NCI-H2107 (cell line): Measurements from ENCODE around the gene GRWD1.

ENCODE experiments used
- DNase-seq: peaks from one replicate; lab custom pipeline; 2025; lab: John Stamatoyannopoulos, UW

The GRWD1 gene

DNA sequence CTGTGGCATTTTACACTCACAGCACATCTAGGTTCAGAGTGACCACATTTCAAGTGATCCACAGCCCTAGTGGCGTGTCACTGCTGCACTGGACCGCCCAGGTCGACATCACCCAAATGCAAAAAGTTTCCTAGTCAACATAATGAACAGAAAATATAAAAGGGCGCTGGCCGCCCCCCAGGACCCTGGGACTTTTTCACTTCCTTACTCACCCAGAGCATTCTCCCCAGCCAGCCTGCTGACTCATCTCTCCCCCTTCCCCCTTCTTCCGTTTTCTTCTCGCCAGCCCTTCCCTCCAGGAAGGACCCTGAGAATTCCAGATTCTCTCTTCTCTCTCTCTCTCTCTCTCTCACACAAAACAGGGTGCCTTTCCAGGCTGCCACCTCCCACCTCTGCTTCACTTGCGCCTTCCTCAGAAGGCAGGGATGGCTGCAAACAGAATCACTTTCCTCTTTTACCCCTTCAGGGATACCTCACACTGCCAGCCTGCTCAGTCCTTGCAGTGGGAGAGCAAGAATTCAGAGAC, 21.0 kb upstream of the GRWD1 start:
- no peak for DNase-seq

- no peak for DNase-seq
These were observed 17.1 kb upstream of the GRWD1 start for GRCh38 chr19:48428670-48429069.

- DNase-seq = no peak
These were observed 12.4 kb upstream of the GRWD1 start for GRCh38 chr19:48433337-48433736.

GRCh38 chr19:48436586-48436985, 9.2 kb upstream of the GRWD1 start:
- DNase-seq = no peak

DNA sequence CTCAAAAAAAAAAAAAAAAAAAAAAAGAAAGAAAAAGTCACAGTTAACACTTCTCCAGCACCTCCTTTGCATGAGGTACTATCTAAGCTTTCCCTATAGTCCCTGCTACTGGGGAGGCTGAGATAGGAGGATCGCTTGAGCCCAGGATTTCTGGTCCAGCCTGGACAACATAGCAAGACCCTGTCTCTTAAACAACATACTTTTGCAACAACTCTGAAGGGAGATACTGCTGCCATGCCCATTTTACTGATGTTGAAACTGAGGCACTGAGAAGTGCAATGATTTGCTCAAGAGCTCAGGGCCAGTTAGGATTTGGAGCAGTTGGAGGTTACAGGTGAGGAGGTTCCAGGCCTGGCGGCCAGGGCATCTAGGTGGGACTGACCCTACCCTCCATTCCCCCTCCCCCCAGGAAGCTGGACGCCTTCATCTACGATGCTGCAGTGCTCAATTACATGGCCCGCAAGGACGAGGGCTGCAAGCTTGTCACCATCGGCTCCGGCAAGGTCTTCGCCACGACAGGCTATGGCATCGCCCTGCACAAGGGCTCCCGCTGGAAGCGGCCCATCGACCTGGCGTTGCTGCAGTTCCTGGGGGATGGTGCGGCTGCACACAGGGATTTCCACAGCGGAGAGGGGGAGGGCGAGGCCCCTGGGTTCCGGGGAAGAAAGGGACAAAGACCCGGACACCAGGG, 4.3 kb upstream of the GRWD1 start:
- no peak for DNase-seq

GRCh38 chr19:48442116-48443035, 3.4 kb upstream of the GRWD1 start:
- no peak for DNase-seq

- no peak for DNase-seq
These were observed 2.5 kb upstream of the GRWD1 start for GRCh38 chr19:48443256-48443655.

GRCh38 chr19:48443731-48444128, 2.1 kb upstream of the GRWD1 start:
- no peak for DNase-seq

GRCh38 chr19:48444129-48444935, 1.5 kb upstream of the GRWD1 start:
- DNase-seq = no peak

DNA sequence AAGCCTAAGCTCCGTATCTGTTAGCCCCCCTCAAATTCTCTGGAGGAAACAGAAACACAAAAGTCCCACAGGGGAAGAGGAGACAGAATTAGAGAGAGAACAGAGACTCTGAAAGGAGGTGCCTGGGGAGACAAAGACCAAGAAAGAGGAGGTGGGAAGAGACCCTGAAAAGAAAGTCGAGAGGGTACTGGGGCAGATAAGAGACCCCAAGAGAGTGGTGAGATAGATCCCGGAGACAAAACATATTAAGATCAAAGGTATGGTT, 915 bp upstream of the GRWD1 start:
- DNase-seq = no peak

DNA sequence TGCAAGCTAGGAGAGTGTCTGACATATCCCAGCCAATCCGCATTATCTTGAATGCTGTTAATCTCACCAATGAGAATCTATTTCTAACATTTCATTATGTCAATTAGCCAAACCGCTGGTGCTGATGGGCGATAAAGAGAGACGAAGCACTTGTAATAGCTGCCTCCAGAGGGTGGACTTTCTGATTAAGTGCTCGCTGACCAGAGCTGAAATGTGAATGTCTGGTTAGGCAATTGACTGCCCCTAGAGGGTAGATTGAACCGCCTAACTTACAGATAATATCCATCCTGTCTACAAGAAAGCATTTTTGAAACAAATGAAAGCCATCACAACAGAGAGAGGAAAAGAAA, 552 bp upstream of the GRWD1 start:
- no peak for DNase-seq

GRCh38 chr19:48446579-48446978, 796 bp downstream of the GRWD1 start:
- no peak for DNase-seq

DNA sequence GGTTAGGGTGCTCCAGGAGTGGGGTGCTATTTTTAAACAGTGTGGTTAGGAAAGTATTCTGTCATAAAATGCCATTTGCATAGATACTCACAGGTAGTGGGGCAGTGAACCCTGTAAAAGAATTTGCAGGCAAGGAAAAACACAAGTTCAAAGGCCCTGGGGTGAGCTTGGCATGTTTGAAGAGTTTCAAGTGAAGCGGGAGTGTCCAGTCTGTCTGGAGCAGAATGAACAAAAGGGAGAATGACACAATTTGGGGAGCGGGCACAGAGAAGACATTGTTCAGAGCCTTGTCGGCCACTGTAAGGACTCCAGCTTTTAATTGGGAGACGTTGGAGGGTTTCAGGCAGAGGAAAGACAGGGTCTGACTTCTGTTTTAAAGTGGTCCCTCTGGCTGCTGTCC, 2.8 kb downstream of the GRWD1 start:
- no peak for DNase-seq

GRCh38 chr19:48450441-48450840, 4.7 kb downstream of the GRWD1 start:
- no peak for DNase-seq

- DNase-seq = no peak
These were observed 5.1 kb downstream of the GRWD1 start for GRCh38 chr19:48450863-48451262.

- no peak for DNase-seq
These were observed 5.8 kb downstream of the GRWD1 start for GRCh38 chr19:48451624-48452023.

GRCh38 chr19:48452289-48453190, 6.8 kb downstream of the GRWD1 start:
- no peak for DNase-seq

DNA sequence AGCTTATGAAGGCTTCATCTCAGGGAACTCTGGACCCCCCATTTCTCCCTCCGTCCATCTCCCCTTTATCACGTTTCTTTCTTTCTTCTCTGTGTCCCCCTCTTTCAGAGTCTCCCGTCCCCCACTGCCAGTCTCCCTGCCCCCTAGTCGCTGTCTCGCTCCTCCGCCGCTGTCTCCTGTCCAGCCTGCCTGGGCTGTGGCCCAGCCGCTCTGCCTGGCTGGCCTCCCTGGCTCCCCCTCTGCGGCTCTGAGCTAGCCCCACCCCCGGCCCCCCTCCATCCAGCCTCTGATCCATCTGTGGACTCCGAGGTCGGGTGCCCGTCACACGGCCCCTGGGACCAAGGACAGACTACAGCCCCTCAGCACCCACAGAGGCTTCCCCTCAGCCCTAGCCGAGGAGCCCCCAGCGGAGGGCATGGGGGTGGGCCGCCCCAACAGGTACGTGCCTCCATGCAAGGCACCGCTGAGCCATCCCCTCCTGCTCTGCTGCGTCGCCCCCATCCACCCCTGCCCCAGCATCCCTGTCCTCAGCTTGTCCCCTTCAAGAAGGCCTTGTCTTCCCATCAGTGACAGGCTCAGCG, 8.5 kb downstream of the GRWD1 start:
- no peak for DNase-seq

DNA sequence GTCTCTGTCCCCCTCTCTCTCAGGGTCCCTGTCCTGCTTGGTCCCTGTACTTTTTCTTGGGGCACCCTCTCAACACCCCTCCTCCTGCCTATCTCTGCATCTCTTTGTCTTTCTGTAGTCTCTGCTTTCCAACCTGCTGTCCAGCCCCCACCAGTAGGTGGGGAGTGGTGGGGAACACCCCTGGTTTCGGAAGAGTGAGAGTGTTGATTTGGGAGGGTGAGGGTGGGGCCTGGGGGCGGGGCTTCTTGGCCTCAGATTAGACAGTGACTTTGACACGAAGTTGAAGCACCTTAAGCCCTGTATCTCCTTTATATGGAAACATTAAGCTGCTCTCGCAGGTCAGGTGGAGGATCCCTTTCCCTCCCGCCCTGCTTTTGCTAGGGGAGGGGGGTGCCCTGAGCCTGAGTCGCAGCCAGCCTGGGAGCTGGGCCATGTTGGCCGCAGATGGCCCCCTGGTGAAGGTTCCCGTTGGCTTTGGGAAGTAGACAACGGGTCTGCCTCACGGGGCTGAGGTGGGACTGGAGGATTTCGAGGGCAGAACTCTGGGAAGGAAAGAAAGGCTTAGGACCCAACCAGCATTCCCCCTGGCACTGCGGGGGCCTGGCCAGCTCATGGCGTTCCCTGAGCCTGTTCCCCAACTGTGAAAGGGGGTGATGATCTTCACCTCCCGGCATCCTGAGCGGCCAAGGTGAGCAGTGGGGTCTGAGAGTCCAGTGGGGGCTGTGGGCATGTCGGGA, 9.6 kb downstream of the GRWD1 start, which contains the start of gene KCNJ14:
Gene KCNJ14, plus strand, starts transcription at position 404 of the 737 bp plus-strand sequence. CDS start 6,151 bp downstream, outside the sequence.
- no peak for DNase-seq

- no peak for DNase-seq
These were observed 10.3 kb downstream of the GRWD1 start for GRCh38 chr19:48455908-48456562.
